A673 (cell line): ENCODE measurements around the gene KRTAP10-2.

Source experiments
- EZH2 ChIP-seq: fragments of 200-600 bp; sonication (generic); IDR thresholded peaks from 2 replicates; pipeline ENCODE4 v1.6.1; 2017; ENCODE audit warnings: borderline replicate concordance, low read depth, mild to moderate bottlenecking, mixed read lengths, antibody characterized with exemption, low read length; ENCODE audit not compliant: poor library complexity, severe bottlenecking
- TF ChIP-seq, protein P1 (sequence below): fragments of 300-800, 200-600 bp; sonication (generic); conservative IDR thresholded peaks from 2 replicates; pipeline ENCODE4 v1.5.1; 2017; ENCODE audit warnings: low read depth, mild to moderate bottlenecking, antibody characterized with exemption, low read length, moderate library complexity, mixed read lengths

DNA sequence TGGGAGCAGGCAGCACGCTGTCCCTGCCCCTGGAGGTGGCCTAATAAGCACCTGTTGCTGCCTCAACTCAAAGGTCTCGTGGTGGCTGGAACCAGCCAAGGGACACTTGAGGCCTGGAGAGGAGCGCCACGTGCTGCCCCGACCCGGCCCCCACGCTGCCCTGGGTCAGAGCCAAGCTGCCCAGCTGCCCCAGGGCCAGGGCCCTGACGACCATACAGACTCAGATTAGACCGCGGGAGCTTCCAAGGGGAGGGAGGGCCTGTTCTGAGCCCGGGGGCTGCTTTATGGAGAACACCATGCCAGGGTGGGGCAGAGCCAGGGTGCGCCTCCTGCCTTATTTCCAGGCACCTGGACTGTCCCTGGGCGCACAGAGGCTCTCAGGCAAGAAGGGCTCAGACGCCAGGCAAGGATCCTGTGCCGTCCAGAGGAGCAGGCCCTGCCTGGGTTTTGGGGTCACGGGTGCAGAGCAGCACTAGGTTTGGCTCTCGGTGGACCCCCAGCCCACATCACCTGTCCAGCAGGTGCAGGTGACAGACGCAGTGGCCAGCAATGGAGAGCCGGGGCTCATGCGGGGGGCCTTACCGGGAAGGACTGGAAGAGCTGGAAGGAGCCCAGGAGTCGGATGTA is 29.9 kb downstream of the KRTAP10-2 start:
- TF ChIP-seq, protein P1, sequence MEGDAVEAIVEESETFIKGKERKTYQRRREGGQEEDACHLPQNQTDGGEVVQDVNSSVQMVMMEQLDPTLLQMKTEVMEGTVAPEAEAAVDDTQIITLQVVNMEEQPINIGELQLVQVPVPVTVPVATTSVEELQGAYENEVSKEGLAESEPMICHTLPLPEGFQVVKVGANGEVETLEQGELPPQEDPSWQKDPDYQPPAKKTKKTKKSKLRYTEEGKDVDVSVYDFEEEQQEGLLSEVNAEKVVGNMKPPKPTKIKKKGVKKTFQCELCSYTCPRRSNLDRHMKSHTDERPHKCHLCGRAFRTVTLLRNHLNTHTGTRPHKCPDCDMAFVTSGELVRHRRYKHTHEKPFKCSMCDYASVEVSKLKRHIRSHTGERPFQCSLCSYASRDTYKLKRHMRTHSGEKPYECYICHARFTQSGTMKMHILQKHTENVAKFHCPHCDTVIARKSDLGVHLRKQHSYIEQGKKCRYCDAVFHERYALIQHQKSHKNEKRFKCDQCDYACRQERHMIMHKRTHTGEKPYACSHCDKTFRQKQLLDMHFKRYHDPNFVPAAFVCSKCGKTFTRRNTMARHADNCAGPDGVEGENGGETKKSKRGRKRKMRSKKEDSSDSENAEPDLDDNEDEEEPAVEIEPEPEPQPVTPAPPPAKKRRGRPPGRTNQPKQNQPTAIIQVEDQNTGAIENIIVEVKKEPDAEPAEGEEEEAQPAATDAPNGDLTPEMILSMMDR, result no peak
- no peak for TF ChIP-seq EZH2
